ENCODE measurements around the gene RNPS1.
A peak's percentile ranks its signal among the peaks of the same experiment; 100 is the strongest.
"Not testable (repeated sequence)": the region's sequence is repeated elsewhere in the genome, so short reads cannot be mapped to it uniquely, and the experiment has no call there.

RNPS1 gene

DNA sequence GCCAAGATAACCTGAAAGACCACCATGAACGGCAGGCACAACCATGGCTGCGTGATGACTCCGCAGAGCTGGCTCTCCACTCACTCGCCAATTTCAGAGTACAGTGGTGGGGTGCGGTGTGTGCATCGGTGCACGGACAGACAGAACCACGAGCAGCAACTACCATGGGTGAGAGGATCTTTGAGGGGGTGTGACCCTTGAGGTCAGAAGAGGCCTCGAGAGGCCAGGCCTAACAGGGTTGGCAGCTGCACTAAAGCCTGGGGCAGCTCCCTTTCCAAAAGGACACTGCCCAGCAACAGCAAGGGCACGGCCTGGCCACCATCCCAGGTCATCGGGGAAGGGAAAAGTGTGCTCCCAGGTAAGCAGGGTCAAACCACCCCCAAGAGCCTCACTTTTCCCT, 14.6 kb downstream of the RNPS1 start:
- no peak for DNase-seq

GRCh38 chr16:2252806-2253148, 15.1 kb downstream of the RNPS1 start:
- DNase-seq, result no peak

GRCh38 chr16:2251296-2252111, 16.4 kb downstream of the RNPS1 start, which contains the start of gene ECI1:
ECI1 (minus strand) TSS chr16:2251587; CDS start chr16:2251566, 21 bp downstream.
- peak; percentile 83 to 94 for DNase-seq

DNA sequence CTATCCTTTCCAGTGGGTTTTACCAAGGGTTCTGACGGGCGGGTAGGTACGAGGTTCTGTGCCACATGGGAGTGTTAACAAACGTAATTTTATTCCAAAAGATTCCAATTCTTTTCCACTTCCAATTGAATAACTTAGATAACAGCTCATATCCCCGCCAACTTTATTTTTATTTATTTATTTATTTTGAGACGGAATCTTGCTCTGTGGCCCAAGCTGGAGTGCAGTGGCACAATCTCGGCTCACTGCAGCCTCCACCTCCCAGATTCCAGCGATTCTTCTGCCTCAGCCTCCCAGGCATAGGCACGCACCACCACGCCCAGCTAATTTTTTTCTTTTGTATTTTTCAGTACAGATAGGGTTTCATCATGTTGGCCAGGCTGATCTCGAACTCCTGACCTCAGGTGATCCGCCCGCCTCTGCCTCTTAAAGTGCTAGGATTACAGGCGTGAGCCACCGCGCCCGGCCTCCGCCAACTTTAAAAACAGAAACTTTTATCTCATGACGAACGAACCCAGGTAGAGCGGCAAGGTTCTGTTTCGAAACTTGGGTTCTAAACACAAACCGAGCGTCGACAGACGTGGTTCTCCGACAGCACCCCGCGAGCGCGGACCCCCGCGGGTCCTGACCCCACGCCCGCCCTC, 17.2 kb downstream of the RNPS1 start:
- DNase-seq, result peak in 1 of 2 experiments; percentile 47

- DNase-seq, result no peak
These were observed 21.5 kb downstream of the RNPS1 start for GRCh38 chr16:2246301-2246885.

DNA sequence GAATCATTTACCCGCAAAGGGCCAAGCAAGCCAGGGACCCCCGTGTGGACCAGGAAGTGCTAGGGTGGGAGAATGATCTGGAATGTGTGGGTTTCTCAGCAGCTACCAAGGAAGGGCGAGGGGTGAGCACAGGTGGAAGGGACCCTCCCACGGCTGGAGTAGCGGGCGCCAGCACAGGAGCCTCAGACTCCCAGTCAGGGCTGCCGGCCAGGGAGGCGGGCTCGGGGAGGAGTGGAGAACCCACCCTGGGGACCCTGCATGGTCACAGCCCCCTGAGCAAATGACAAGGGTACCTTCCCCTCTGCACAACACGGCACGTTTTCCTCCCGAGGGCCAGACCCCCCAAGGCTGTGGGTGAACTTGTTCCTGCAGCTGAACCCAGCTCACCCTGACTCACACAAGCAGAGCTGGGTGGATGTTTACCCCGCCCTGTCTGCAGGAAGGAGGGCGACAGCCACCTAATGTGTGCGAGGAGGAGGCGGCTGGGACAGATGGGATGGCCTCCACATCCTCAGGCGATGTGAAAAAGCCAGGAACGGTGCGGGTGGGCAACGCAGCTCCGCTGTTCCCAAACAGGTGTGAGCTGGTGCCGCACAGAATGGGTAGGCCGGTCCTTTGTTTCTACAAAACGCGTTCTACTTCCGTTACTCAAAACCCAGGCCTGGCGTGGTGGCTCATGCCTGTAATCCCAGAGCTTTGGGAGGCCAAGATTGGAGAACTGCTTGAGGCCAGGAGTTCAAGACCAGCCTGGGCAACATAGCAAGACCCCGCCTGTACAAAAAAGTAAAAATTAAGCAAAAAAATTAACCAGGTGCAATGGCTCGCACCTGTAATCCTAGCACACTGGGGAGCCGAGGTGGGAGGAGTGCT, 22.8 kb downstream of the RNPS1 start:
- DNase-seq, result no peak

DNA sequence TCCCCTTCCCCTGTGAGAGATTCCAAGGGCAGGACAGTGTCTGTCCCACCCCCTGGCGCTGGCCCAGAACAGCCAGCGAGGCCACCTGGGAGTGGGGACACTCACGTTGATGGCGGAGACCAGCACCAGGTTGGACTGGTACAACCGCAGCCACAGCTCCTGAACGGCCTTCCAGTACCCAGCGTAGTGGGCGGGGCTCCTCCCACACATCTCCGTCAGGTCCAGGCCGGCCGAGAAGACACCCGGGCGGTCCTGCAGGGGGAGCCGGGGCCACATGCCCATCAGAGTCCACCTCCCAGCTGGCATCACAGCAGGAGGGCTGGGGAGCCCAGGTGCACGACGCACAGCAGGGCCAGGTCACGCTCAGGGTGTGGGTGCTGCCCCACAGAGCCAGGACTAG, 23.6 kb downstream of the RNPS1 start:
- DNase-seq, result no peak

DNA sequence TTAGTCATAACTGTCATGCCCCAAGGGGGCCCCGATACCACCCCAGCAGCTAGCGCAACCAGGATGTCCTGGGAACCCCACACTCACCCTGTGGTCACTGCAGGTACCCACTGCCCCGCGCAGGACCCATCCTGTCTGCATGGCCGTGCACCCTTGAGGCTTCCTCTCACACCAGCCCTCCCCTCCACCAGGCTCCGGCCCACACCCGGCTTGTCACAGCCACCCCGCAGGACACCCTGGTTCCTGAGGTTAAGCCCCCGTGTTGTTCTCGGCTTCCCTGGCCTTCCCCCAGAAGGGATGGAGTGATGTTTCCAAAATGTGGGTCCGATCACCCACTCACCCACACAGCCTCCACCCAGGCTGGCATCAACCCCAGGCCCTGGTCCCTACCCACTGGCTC, 24.1 kb downstream of the RNPS1 start:
- no peak for DNase-seq

- no peak for DNase-seq
These were observed 24.8 kb downstream of the RNPS1 start for GRCh38 chr16:2243031-2243528.

GRCh38 chr16:2242598-2242997, 25.3 kb downstream of the RNPS1 start:
- no peak for DNase-seq

- not testable (repeated sequence) for DNase-seq
These were observed 27.6 kb downstream of the RNPS1 start for GRCh38 chr16:2240331-2240730.

DNA sequence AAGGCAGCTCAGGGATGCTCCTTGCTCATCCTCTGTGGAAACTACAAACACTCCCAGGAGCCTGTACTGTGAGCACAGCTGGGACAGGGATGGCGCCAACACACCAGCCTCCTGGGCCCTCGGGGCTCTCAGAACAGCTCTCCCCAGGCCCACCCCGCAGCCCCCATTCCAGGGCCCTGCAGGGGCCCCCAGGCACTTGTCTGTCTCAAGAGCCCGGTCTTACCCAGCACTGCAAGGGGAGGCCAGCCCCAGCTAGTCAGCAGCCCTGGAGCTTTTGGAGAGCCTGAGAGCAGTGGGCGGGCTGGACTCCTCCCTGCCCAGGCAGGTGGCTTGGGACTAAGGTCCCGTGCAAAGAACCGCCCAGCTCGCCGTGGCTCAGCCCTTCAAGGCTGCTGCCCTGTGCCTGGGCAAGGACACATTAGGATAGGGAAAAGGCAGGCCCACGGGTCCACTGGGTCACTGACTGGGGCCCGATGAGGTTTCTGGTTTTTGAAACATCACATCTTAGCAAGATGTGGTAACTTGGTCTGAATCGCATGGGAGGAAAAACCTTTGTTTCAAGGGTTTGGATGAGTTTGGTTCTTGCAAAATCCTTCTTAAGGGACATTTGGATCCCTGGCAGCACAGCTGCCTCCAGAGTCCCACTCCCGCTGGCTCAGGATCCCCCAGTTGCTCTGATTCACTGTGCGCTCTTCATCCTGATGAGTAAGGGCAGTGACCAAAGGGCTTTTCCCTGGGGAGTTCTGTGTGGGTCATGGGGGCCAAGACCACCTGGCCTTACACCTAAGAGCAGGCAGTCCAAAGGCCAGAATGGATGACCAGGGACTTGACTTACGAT, 28.9 kb downstream of the RNPS1 start:
- no peak for DNase-seq

- no peak for DNase-seq
These were observed 29.6 kb downstream of the RNPS1 start for GRCh38 chr16:2238150-2238837.

- DNase-seq, result no peak
These were observed 30.3 kb downstream of the RNPS1 start for GRCh38 chr16:2237493-2238149.

DNA sequence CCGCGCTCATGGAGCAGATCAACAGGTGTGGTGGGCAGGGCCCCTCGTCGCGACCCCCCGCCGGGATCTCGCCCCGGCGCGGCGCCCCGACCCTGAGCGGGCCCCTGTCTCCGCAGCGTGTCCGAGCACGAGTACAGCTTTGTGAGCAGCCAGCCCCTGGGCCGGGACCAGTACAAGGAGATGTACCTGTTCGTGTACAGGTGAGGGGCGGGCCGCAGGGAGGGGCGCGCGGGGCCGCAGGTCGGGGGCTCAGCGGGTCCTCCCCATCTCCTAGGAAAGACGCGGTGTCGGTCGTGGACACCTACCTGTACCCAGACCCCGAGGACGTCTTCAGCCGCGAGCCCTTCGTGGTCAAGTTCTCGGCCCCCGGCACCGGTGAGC, 30.8 kb downstream of the RNPS1 start:
- DNase-seq, result no peak

DNA sequence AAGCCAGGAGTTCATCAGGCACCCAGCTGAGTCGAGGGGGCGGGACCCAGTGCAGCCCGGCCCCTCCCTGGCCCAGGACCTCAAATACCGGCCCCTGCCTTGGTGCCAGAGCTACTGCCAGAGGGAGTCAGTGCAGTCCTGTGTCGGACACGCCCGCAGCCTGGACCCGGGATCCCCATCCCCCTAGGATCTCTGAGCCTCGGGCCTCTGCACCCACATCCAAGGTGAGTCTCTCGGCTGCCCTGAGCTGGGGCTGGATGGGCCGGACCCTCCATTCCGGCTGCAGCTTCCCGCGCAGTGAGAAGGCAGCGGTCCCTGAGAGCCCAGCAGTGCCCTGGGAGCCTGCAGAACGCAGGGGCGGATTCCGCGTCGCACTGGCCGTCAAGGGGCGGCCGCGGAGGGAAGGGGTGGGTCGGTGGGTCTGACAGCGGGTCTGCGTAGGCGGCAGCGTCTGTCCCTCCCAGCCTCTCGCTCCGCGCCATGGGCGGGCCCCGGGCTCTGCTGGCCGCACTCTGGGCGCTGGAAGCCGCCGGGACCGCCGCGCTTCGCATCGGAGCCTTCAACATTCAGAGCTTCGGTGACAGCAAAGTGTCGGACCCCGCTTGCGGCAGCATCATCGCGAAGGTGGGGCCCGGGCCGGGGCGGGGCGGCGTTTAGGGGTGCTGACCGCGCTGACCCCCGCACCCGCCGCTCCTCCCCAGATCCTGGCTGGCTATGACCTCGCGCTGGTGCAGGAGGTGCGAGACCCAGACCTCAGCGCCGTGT, 31.4 kb downstream of the RNPS1 start, which contains the start of gene DNASE1L2:
Gene DNASE1L2, plus strand, starts transcription at position 108 of the 765 bp plus-strand sequence. Its CDS starts 373 bp downstream, at position 481.
- DNase-seq, result no peak

DNA sequence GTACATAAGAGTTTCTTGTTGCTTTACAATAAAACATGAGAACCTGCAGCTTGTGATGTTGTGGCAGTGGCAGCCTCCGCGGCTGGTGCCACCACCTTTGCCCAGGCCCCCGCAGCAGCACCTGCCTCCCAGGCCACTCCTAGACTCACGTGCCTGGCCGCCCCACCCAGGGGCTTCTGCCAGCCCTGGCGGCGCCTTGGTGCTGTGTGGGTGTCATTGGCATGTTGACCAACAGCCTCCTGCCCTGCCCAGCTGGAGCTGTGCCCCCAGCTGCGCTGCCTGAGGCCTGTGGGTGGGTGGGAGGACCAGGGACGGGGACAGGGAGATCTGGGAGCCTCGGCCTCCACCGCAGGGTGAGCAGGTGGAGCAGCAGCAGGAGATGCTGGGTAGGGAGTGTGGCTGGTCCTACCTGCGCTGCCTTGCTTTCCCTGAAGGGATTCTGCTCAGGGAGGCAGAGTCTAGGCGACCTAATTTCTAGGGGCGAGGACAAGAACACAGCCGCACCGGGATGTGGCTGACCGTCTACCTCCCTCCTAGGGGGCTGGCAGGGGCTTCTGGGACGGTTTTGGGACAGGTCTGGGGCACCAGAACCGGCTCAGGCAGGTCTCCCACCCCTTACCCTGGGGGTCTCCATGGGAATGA, 32.1 kb downstream of the RNPS1 start:
- DNase-seq, result no peak

GRCh38 chr16:2235234-2235651, 32.7 kb downstream of the RNPS1 start:
- no peak for DNase-seq

GRCh38 chr16:2234813-2235170, 33.1 kb downstream of the RNPS1 start:
- no peak for DNase-seq

Measured in SHP77 (cell line).